GM10266 (cell line): Measurements from ENCODE around the gene MYD88.

ENCODE experiments used
- DNase-seq: peaks from one replicate; pipeline ENCODE4 v3.0.0; 2012; ENCODE audit errors: extremely low spot score
- CTCF ChIP-seq: IDR thresholded peaks from 2 replicates; pipeline ENCODE4 v1.5.1; 2012; ENCODE audit warnings: mild to moderate bottlenecking, low read depth; ENCODE audit not compliant: control insufficient read depth, insufficient read depth; ENCODE audit errors: missing control alignments

The MYD88 gene

GRCh38 chr3:38122712-38123290 is 15.7 kb upstream of the MYD88 start:
- TF ChIP-seq CTCF, result no peak
- DNase-seq, result no peak

GRCh38 chr3:38124324-38125122 is 13.9 kb upstream of the MYD88 start:
- no peak for DNase-seq
- TF ChIP-seq CTCF, result no peak

GRCh38 chr3:38125305-38126120 is 12.9 kb upstream of the MYD88 start:
- no peak for DNase-seq
- TF ChIP-seq CTCF, result no peak

- no peak for TF ChIP-seq CTCF
- no peak for DNase-seq
Observed at GRCh38 chr3:38126121-38126892, 12.2 kb upstream of the MYD88 start.

- DNase-seq, result no peak
- no peak for TF ChIP-seq CTCF
Observed at GRCh38 chr3:38127611-38128302, 10.7 kb upstream of the MYD88 start.

GRCh38 chr3:38128303-38128655 is 10.2 kb upstream of the MYD88 start:
- DNase-seq, result no peak
- no peak for TF ChIP-seq CTCF
